ENCODE measurements around the gene EPN3. TPM values are rescaled to one million over a fixed set of nuclear protein-coding genes. Genes with fewer than 3 reads are reported as not detected.

EPN3 gene
- polyA plus RNA-seq, 1 donor from 2014 or later = not detected

GRCh38 chr17:50506298-50506697, 26.2 kb upstream of the EPN3 start:
- H3K9me3 ChIP-seq (ENCODE audit: low read length) = no peaks in the 10 kb centered on the region
- H3K27me3 ChIP-seq (ENCODE audit: insufficient read depth, low read depth, low read length) = no peaks in the 10 kb centered on the region
- no peak overlapping the region for H3K4me3 ChIP-seq (ENCODE audit: low read length)
- TF ChIP-seq REST (IDR thresholded peaks at IDR 0.05; ENCODE audit: borderline replicate concordance) (no peak), CTCF (IDR thresholded peaks at IDR 0.05; ENCODE audit: poor library complexity, severe bottlenecking) (no peak), POLR2AphosphoS5 (IDR thresholded peaks at IDR 0.05) (no peak), RAD21 (conservative IDR thresholded peaks at IDR 0.05) (no peak), TAF1 (IDR thresholded peaks at IDR 0.05; ENCODE audit: low read depth) (no peak), EZH2 (IDR thresholded peaks at IDR 0.05; ENCODE audit: borderline replicate concordance, insufficient read depth, low read length, poor library complexity, severe bottlenecking) (no peak), EP300 (conservative IDR thresholded peaks at IDR 0.05; ENCODE audit: poor library complexity, severe bottlenecking) (no peak), MXI1 (conservative IDR thresholded peaks at IDR 0.05; ENCODE audit: poor library complexity, severe bottlenecking) (no peak), SMC3 (conservative IDR thresholded peaks at IDR 0.05; ENCODE audit: poor library complexity) (no peak)
- no peaks in the 10 kb centered on the region for H3F3A ChIP-seq (ENCODE audit: insufficient read depth, low read length, poor library complexity, severe bottlenecking)
- no peaks in the 10 kb centered on the region for H3K9me2 ChIP-seq (ENCODE audit: insufficient read depth, low read length)
- no peaks in the 10 kb centered on the region for H4K20me1 ChIP-seq (ENCODE audit: insufficient read depth)
- no peaks in the 10 kb centered on the region for H3K79me2 ChIP-seq (replicated peaks; ENCODE audit: insufficient read depth, low read length)
- no peaks in the 10 kb centered on the region for H3K36me3 ChIP-seq (ENCODE audit: insufficient read depth, low read length)
- H2AFZ ChIP-seq (ENCODE audit: low read depth, low read length) = no peak overlapping the region
- H3K27ac ChIP-seq (ENCODE audit: low read length) = no peak overlapping the region
- no peak overlapping the region for H3K4me2 ChIP-seq (ENCODE audit: low read length)
- no peak overlapping the region for H3K9ac ChIP-seq (ENCODE audit: low read length)

GRCh38 chr17:50507871-50508572, 24.5 kb upstream of the EPN3 start, which contains the start of gene MYCBPAP:
MYCBPAP (plus strand) TSS chr17:50508439; CDS start chr17:50508675, 236 bp downstream.
- Histone ChIP-seq H3K79me2 (replicated peaks; ENCODE audit: insufficient read depth, low read length) (no peaks in the 10 kb centered on the region), H3K4me3 (ENCODE audit: low read length) (peak within 1 kb of the TSS; percentile 58), H3K27me3 (ENCODE audit: insufficient read depth, low read depth, low read length) (no peaks in the 10 kb centered on the region), H3K4me2 (ENCODE audit: low read length) (no peak within 1 kb of the TSS), H3K36me3 (ENCODE audit: insufficient read depth, low read length) (no peaks in the 10 kb centered on the region), H3F3A (ENCODE audit: insufficient read depth, low read length, poor library complexity, severe bottlenecking) (no peaks in the 10 kb centered on the region), H3K27ac (ENCODE audit: low read length) (no peak within 1 kb of the TSS), H2AFZ (ENCODE audit: low read depth, low read length) (no peak within 1 kb of the TSS), H3K9me3 (ENCODE audit: low read length) (no peaks in the 10 kb centered on the region), H3K9me2 (ENCODE audit: insufficient read depth, low read length) (no peaks in the 10 kb centered on the region), H3K9ac (ENCODE audit: low read length) (peak within 1 kb of the TSS; percentile 24), H4K20me1 (ENCODE audit: insufficient read depth) (no peaks in the 10 kb centered on the region)
- TF ChIP-seq REST (IDR thresholded peaks at IDR 0.05; ENCODE audit: borderline replicate concordance) = no peak
- no peak for TF ChIP-seq EZH2 (IDR thresholded peaks at IDR 0.05; ENCODE audit: borderline replicate concordance, insufficient read depth, low read length, poor library complexity, severe bottlenecking)
